Bronchial epithelial cell (primary cell): Measurements from ENCODE around the gene CDK8. TPM values are rescaled to one million over a fixed set of nuclear protein-coding genes. Genes with fewer than 3 reads are reported as not detected.
"Not testable (repeated sequence)": the region's sequence is repeated elsewhere in the genome, so short reads cannot be mapped to it uniquely, and the experiment has no call there.

Experiments used
- DNase-seq: peaks from one replicate; pipeline ENCODE4 v3.0.0-alpha.2; 2010; ENCODE audit warnings: low read depth
- FAIRE-seq: peaks from 2 replicates; lab custom pipeline; 2011; peaks lifted over from hg19 to GRCh38; lab: Jason Lieb, UNC
- H3K27me3 ChIP-seq: 2 replicates; pipeline ENCODE4 v1.5.1; 2011; ENCODE audit warnings: low read length; ENCODE audit not compliant: control insufficient read depth, insufficient read depth
- H3K36me3 ChIP-seq: 2 replicates; pipeline ENCODE4 v1.5.1; 2011; ENCODE audit warnings: low read length; ENCODE audit not compliant: control insufficient read depth, insufficient read depth
- H3K4me3 ChIP-seq: 2 replicates; pipeline ENCODE4 v1.5.1; 2011; ENCODE audit warnings: mild to moderate bottlenecking, low read depth, low read length, control low read depth
- CTCF ChIP-seq: IDR thresholded peaks from 2 replicates; pipeline ENCODE4 v1.5.1; 2011; ENCODE audit warnings: mild to moderate bottlenecking, moderate library complexity, low read length, control low read depth, inconsistent platforms; ENCODE audit not compliant: insufficient read depth, severe bottlenecking
- total RNA-seq: library from RNA; depleted of rRNA; stranded (reverse); fragments of >200 nt; gene quantifications from 2 replicates; pipeline ENCODE4 v1.2.1, GENCODE V29; 2014

The CDK8 gene
- total RNA-seq, 1 donor from 2014 or later, result 19.0 TPM

- FAIRE-seq (no peak), DNase-seq (no peak)
- Histone ChIP-seq H3K27me3 (no peaks in the 10 kb centered on the region), H3K4me3 (no peak overlapping the region), H3K36me3 (no peaks in the 10 kb centered on the region)
- no peak for TF ChIP-seq CTCF
These were observed 12.4 kb downstream of the CDK8 start for GRCh38 chr13:26266311-26266710.

DNA sequence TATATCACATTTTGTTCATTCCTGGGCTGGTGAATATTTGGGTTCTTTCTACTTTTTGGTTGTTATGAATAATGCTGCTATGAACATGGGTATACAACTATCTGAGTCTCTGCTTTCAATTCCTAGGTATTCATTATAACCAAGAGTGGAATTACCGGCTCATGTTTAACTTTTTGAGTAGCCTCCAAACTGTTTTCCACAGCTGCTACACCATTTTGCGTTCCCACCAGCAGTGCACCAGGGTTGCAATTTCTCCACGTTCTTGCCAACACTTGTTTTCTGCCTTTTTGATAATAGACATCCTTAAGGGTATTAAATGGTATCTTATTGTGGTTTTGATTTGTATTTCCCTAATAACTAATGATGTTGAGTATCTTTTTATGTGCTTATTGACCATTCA lies 16.8 kb downstream of the CDK8 start:
- DNase-seq (no peak), FAIRE-seq (no peak)
- H3K27me3 ChIP-seq, result no peaks in the 10 kb centered on the region
- TF ChIP-seq CTCF, result no peak
- no peak overlapping the region for H3K4me3 ChIP-seq
- no peaks in the 10 kb centered on the region for H3K36me3 ChIP-seq

DNA sequence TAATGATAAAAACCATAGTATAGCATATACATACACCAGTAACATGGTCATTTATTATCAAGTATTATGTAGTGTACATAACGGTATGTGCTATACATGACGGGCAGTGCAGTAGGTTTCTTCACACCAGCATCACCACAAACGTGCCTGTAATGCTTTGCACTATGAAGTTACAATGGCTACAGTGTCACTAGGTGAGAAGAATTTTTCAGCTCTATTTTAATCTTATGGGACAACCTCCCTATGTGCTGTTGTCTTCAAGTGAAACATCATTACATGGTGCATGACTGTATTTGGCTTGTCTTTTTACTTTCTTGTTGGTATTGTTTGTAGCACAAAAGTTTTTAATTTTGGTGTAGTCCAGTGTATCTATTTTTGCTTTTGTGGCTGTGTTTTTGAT lies 18.7 kb downstream of the CDK8 start:
- no peaks in the 10 kb centered on the region for H3K36me3 ChIP-seq
- H3K27me3 ChIP-seq, result no peaks in the 10 kb centered on the region
- no peak overlapping the region for H3K4me3 ChIP-seq
- TF ChIP-seq CTCF, result no peak
- FAIRE-seq (no peak), DNase-seq (no peak)

DNA sequence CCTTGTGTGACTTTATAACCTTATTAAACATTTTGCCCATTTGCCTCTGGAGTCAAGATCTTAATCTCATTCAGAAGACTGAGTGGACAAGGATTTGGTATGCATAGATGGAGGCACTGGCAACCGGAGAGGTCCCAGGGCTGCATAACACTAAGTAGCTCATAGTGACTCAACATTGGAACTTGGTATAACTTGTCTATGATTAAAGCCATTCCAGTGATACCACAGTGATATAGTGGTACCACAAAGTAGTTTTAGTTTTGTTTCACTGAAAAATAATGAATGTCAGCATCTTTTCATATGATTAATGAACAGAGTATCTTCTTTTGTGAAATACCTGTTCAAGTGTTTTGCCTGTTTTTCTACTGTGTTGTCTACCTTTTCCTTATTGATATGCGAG lies 26.4 kb downstream of the CDK8 start:
- no peak for FAIRE-seq
- no peak for TF ChIP-seq CTCF
- Histone ChIP-seq H3K36me3 (no peaks in the 10 kb centered on the region), H3K27me3 (no peaks in the 10 kb centered on the region), H3K4me3 (no peak overlapping the region)
- DNase-seq, result peak; percentile 92

DNA sequence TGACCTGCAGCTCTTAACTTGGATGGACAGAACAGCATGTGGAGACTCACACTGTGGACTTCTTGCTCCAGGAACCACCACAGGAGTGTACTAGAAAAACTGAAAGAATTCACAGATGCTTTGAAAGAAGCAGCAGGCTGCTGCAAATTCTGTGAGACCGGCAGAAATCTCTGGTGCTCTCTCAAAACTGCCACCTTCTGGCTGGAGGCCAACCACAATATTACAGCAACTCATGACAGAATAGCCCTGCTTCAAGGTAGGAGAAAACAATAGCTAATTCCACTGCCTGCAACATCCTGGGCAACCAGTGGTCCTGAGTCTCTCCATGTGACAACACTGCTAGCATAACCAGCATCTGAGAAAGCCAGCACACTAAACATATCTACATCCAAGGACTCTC lies 26.9 kb downstream of the CDK8 start:
- no peak for TF ChIP-seq CTCF
- Histone ChIP-seq H3K27me3 (no peaks in the 10 kb centered on the region), H3K36me3 (no peaks in the 10 kb centered on the region), H3K4me3 (no peak overlapping the region)
- DNase-seq, result no peak
- FAIRE-seq, result no peak

- not testable (repeated sequence) for DNase-seq, H3K36me3 ChIP-seq, FAIRE-seq, H3K27me3 ChIP-seq, H3K4me3 ChIP-seq
These were observed 32.0 kb downstream of the CDK8 start for GRCh38 chr13:26285911-26286310.

DNA sequence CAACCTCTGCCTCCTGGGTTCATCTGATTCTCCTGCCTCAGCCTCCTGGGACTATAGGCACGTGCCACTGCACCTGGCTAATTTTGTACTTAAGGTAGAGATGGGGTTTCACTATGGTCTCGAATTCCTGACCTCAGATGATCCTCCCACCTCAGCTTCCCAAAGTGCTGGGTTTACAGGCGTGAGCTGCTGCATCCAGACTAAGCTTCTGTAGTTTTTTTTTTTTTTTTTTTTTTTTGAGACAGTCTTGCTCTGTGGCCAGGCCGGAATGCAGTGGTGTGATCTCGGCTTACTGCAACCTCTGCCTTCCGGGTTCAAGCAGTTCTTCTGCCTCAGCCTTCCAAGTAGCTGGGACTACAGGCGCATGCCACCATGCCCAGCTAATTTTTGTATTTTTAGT lies 34.9 kb downstream of the CDK8 start:
- H3K4me3 ChIP-seq, FAIRE-seq, DNase-seq, H3K36me3 ChIP-seq, H3K27me3 ChIP-seq: not testable (repeated sequence)
